ENCODE measurements around the gene UBE2G1.
A peak's percentile ranks its signal among the peaks of the same experiment; 100 is the strongest.

Gene UBE2G1

DNA sequence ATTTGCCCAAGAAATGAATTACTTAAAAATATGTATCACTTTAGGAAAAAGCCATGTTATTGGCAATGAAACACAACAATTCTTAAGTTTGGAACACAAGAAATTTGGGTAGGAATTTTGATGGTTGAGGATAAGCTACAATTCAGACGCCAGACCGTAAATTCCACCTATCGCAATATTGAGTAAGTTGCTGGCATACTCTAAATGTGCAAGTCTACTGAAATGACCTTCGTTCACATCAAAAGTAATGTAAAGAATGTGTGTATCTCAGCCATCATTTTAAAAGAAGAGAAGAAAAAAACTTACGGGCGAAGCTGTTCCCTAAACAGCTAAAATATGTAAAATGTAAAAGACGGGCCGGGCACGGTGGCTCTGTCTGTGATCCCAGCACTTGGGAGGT, 33.4 kb downstream of the UBE2G1 start:
- DNase-seq, result no peak

DNA sequence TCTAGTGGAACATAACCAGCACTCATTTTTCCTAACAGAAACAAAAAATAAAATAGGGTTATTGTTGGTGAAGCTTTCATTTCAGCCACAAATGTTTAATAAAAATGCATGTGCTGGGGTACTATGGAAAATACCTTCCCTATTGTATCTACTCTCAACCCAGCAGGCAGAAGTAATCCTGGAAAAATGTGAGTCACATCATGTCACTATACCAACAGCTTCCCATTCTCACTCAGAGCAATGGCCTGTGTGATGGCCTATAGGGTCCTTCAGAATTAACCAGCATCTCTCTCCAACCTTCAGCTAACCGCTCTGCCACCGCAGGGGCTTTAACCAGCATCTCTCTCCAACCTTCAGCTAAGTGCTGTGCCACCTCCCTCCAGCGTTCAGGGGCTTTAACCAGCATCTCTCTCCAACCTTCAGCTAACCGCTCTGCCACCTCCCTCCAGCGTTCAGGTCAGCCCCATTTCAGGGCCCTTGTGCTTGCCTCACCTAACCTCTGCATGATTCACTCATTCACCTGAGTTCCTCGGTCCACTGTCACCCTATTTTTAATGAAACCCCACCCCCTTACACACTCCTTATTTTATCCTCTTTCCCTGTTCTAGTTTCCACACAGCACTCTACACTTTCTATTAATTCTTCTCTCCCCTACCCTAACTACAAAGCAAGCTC, 34.0 kb downstream of the UBE2G1 start:
- DNase-seq, result no peak

DNA sequence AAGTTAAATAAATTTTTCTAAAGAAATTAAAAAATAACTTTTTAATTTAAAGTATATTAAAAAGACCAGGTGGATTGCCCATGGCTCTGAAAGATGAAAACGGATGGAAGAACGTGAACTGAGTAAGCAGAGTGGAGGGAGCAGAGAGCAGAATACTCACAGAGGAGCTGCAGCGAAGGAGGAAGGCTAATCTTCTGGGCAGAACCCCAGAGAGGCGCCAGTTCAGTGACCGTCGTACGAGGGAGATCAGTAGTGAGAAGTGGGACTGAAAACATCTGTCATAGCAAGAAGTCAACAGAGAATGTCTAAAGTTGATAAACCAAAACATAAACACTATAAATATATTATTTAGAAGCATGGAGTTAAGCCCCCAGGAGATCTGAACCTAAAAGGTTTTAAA, 34.9 kb downstream of the UBE2G1 start:
- no peak for DNase-seq

DNA sequence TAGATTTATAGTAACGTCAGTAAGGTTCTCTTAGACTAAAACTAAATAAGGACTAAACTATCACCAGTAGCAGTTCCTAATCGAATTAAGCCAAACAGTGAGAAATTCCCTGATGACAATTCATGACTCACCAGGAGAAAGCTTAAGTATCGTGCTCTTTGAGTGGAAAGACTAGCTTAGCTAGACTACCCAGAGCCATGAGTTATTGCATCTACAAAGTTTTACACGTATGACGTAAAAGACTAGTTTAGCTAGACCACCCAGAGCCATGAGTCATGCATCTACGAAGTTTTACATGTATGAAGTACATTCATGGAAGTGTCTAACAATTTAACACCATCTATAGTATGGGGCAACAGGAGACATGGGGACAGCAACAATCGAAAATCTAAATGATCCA, 36.6 kb downstream of the UBE2G1 start:
- DNase-seq, result no peak

DNA sequence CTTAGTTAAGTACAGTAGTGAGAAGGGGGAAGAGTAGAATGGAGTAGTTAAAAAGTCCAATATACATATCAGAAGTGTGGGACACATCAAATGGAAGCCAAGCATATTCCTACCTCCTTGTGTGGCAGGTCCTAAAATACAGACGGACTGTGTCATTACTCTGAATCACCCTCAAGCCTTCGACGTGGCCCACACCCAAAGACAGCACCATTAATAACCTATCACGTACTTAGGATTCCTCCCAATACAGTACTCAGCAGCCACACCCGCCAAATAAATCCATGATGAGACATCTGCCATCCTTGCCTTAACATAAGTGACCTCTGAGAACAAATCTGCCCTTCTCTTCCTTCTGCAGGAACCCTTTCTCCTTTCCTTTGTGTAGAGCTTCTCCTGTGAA, 38.9 kb downstream of the UBE2G1 start:
- DNase-seq, result no peak

DNA sequence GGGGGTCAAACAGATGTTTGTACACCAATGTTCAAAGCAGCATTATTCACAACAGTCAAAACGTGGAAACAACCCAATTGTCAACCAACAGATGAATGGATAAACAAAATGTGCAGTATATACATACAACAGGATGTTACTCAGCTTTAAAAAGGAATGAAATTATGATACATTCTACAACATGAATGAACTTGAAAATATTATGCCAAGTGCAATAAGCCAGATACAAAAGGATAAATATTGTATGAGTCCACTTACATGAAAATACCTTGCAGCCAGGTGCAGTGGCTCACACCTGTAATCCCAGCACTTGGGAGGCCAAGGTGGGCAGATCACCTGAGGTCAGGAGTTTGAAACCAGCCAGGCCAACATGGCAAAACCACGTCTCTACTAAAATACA, 39.9 kb downstream of the UBE2G1 start:
- no peak for DNase-seq

DNA sequence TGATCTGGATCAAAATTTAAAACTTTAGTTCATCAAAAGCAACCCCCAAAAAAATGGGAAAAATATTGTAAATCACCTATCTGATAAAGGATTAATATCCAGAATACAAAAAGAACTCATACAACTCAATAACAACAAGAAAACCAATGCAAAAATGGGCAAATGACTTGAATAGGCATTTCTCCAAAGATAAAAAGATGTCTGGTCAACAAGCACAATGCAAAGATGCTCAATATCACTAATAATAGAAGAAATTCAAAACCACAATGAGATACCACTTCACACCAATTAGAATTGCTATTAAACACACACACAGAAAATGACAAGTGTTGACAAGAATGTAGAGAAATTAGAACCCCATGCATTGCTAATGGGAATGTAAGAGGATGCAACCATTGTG, 40.4 kb downstream of the UBE2G1 start:
- no peak for DNase-seq

DNA sequence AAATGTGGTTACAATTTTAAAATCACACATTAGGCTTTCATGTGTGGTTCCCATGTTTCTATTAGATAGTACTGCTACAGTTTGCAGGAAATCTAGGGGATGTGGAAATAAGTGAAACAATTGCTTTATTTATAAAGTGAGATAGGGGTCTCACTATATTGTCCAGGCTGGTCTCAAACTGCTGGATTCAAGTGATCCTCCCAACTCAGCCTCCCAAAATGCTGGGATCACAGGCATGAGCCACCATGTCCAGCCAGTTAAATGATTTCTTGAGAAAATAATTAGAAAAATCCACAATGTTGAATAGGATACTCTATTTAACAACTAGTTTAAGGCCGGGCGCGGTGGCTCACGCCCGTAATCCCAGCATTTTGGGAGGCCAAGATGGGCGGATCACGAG, 42.0 kb downstream of the UBE2G1 start:
- no peak for DNase-seq

DNA sequence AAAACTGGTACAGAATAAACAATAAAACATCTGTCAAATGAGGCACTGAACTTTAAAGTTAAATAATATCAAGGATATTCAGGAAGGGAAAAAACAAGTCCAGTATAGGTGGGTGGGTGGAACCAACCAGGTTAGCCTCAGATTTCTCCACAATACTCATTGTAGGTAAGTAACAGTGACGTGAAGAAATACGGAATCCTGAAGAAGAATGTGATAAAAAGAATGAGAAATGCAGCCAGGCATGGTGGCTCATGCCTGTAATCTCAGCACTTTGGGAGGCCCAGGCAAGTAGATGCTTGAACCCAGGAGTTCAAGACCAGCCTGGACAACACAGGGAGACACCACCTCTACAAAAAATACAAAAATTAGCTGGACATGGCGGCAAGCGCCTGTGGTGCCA, 47.3 kb downstream of the UBE2G1 start:
- DNase-seq, result no peak

DNA sequence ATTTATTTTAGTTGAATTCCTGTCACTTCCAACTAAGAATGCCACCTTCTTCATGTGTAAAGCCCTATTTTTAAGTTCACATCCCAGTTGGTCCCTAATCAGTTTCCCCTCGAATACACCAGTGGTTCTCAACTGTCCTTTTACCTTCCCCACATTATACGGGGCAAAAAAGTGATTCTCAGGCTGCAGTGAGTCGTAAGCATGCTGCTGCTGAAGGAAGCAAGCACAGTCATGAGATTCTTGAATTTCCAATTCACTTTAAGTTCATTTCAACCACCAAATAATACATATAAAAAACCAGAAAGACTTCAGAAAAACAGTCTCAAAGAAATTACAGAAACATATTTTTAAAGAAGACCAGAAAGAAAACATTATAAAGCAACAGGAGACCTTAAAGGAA, 47.9 kb downstream of the UBE2G1 start:
- no peak for DNase-seq

DNA sequence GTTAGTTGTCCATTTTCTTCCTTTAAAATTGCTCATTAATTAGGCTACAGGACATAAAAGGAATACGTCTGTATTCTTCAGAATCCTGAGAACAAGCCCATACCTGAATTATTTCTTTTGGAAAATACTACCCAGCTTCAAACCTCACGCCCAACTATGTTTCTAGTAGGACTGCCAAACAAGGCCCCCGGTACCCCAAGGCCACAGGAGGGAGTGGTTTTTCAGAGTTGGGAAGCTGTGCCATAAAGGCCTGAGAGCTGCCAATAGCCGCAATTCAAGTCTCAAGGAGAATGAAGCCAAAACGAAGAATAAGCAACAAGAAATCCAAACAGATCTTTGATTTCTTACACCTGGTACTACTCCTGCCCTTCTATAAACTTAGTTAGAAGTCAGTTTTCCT, 48.3 kb downstream of the UBE2G1 start:
- DNase-seq, result no peak

DNA sequence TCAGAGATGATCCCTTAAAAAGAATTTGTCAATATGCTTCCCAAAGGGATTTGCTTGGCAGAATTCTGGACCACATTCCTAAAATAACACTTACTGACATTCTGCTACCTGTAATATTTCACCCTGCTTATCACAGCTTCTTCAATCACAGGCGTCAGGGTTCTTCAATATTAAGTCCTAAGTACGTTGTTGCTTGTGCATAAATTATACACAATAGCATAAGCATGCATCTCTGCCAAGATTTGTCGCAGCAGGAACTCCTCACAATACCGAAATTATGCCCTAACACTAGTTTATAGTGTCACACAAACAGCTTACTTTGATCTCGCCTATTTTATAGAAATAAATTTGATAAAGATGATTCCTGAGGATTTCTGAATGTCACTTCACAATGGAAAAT, 48.9 kb downstream of the UBE2G1 start:
- no peak for DNase-seq

DNA sequence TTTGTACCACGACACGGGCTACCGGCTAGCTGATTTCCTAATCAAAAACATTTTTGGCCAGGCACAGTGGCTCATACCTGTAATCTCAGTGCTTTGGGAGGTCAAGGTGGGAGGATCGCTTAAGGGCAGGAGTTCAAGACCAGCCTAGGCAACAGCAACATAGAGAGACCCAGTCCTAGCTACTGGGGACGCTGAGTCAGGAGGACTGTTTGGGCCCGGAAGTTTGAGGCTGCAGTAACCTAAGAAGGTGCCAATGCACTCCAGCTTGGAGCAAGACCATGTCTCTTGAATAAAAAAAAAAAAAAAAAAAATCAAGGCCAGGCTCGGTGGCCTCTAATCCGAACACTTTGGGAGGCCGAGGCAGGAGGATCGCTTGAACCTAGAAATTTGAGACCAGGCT, 49.8 kb downstream of the UBE2G1 start:
- DNase-seq, result no peak

DNA sequence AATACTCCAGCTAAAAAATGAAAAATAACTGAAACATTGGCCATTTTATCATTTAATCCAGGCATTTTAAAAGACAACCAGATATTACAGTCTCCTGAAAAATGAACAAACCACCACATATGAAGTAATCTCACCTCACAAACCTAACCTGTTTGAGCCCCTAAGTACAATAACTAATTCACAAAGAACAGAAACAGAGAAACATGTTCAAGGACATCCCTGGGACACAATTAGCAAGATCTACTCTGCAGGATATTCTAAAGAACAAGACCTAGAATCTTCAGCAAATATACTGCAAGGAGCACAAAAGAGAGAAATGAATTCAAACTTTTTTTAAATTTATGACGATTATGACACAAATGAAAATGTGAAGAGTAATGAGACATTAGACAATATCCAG, 51.9 kb downstream of the UBE2G1 start:
- no peak for DNase-seq

DNA sequence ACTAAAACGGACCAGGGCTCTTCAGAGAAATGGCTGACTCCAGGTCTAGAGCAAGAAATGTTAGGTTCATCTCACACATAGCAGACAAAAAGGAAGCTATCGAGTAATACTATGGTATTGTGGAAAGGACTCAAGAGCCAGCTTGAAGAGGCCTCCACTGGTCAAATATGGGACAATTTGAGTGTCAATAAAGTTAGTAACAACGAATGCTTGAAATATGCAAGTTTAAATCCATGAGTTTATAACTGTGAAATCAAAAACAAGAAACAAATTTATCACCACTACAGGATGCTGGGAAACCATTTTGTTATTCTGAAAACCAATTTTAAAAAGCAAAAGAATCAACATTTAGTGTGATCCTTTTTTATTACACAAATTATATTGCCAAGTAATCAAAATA, 52.3 kb downstream of the UBE2G1 start:
- DNase-seq, result no peak

DNA sequence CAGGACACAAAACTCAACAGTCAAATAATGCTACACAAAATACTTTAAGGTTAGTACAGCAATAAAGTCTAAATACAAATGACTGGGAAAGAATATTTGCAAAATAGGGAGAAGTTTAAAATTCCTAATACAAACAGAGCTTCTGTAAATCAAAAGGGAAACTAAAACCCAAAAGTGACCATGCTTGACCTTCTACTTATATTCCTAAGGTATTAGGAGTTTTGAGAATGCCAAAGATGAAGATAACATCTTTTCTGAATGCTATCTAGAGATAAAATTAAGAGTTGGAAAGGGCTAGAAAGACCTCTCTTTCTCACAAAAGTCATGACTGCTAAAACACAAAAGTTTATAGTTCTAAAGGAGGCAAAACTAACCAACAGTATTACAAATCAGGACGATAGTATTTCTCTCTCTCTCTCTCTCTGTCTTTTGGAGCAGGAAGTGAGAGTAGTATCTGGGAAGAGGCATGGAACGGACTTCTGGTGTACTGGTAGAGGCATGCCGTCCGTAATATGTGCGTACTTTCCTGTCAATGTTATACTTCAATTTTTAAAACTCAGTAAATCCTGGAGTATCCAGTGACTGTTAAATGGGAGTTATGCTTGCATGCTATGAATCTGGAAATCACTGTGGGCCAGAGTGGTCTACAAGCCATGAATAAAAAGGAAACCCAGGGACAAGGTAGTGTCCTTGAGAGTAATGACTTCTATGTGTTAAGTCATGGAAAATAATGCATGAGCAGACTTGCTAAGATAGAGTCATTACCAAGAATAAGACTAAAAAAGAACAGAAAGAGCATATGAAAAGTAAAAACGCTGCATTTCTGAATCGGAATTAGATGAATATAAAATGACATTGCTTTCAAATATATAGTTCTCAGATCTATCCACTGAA, 53.0 kb downstream of the UBE2G1 start:
- no peak for DNase-seq

DNA sequence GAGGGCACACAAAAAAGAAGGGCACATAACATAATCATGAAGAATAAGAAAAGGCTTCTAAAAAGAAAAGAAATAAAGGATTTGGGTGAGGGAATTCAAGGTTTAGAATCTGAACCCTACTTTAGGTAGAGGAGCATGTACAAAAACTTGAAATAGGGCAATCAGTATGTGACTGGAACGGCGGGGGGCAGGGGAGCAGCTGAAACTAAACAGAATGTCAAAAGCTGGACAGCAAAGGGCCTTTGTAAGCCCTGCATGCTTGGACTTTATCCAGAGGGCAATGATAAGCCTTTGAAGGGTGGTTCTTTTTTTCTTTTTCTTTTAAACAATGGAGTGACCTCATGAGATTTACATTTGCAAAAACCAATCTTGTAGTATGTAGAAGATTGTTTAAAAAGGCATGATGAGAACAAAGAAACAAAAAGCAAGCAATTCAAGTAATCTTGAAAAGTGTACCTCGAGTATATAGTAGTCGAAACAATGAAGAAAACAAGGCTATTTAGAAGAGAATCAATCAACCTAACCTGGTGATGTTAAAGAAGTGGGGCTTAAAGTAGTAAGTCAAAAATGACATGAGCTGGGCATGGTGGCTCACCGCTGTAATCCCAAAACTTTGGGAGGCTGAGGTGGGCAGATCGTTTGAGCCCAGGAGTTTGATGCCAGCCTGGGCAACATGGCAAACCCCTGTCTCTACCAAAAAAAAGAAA, 56.0 kb downstream of the UBE2G1 start:
- DNase-seq, result no peak

DNA sequence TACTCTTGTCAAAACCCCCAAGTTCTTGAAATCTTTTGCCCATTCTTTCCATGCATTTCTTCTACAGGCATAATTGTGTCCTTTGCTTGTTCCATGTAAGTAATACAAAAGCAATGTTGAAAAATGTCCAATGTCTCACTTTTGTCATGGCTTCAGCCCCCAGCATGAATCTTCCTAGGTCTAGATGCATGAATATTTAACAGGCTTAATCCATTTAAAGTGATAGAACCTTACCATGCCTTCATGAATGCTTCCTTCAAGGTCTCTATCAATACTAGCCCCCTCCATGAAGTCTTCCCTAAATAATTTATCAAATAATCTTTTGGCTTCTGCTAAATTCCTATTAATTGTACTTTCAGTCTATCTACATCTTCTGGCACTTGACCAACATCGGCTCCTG, 56.6 kb downstream of the UBE2G1 start:
- DNase-seq, result no peak

DNA sequence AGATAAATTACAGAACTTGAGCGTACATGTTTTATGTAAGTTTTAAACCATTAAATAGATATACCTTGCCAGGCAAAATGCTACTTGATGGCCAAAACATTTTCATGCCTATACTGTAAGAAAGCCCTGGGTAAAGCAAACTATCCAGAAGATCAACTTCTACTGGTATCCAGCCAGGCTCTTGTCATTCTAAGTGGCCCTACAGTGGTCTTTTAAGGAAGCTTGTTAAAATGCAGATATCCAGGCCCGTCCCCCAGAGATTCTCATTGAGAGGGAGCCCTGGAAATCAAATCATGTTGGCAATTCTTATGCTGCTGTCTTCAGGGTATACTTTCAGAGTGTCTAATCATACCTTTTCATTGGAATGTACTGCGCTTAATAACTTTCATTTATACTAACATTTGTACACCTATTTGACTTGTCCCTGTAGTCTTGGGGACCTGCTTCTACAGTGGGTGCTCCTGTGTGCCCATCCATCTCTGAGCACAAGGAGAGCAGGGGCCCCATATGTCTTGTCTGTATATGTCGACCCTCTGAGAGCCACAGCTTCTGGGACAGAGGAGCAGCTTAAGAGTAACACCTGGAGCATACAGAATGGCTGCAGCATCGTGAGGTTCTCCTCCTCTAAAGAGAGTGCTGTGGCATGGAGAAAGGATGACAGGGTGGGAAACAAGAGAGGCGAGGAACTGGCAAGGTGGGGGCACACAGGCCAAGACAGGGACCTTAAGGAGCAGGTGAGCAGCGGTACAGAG, 59.1 kb downstream of the UBE2G1 start:
- no peak for DNase-seq

DNA sequence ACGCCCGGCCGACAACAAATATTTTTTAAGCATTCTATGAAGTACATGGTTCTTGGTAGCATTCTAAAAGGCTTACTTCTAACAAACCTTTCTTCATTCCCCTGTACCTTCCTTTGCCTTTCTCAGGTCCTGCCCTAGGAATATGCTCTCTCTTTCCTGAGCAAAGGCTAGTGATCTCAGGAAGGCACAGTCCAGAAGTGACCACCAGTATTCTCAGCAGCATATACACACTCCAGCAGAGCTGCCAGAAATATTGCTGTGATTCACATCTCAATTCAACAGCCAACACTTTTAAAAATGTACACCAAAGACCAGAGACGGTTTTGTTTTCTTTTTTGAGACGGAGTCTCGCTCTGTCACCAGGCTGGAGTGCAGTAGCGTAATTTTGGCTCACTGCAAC, 61.3 kb downstream of the UBE2G1 start:
- DNase-seq, result no peak

DNA sequence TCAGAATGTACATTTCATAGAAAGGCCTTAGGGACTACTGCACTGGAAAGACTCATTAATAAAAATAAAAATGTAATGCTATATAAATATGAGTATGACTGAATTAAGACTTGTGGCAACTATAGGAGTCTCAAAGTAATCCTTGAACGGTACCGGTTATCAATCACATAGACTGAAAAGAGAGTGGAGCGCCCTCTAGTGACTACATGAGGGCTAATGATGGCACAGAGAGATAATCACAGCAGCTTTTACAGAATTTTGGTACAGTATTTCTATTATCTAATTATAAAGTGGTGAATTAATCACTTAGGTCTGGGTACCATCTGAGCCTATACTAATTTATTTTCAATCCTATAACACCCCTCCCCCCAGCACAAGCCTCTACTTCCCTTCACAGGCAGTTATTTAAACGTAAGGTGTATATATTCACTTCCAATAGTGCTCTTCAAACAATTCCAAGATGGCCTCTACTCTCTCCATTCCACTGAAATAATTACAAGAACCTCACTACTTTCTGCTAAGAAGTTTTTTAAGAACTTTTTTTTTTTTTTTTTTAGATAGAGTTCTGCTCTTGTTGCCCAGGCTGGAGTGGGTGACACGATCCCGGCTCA, 62.0 kb downstream of the UBE2G1 start:
- peak; percentile 48 to 69 for DNase-seq

DNA sequence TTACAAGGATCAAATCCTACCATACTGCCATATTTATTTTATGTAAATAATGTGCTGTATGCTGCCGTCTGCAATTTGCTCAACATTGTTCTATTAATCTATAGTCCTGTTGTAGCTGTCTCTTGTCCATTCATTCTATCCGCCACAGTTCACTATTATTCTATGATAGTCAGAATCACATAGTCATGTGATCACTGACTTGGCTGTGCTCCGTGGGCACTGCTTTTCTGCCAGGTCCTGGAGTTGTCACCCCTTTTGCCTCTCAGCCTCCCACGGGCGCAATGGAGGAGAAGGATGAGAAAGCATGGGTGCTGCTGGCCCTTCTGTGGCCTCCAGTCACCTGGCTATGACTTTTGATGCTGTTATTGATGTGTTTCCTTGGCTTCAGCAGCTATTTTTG, 65.4 kb downstream of the UBE2G1 start:
- no peak for DNase-seq

DNA sequence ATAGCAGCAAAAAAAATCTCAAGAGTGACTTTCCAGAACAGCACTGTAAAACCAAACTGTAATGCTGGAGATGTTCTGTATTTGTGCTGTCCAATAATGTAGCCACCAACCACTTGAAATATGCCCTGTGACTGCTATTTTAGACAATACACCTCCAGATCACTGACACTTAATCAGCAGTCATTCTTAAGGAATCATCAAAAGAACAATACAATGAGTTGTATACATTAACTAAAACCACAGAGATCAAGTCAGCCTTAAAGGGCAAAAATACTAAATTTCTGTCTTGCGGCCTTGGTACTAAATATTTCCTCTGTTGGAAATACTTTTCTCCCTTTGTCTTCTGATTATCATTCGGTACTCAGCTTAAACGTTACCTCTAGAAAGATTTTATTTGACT, 69.1 kb downstream of the UBE2G1 start:
- no peak for DNase-seq
